ENCODE data around the gene KCTD2. TPM values are rescaled to one million over a fixed set of nuclear protein-coding genes. Genes with fewer than 3 reads are reported as not detected.

KCTD2 gene
- total RNA-seq, 2 donors from 2014 or later: 14.8 to 18.1 TPM

DNA sequence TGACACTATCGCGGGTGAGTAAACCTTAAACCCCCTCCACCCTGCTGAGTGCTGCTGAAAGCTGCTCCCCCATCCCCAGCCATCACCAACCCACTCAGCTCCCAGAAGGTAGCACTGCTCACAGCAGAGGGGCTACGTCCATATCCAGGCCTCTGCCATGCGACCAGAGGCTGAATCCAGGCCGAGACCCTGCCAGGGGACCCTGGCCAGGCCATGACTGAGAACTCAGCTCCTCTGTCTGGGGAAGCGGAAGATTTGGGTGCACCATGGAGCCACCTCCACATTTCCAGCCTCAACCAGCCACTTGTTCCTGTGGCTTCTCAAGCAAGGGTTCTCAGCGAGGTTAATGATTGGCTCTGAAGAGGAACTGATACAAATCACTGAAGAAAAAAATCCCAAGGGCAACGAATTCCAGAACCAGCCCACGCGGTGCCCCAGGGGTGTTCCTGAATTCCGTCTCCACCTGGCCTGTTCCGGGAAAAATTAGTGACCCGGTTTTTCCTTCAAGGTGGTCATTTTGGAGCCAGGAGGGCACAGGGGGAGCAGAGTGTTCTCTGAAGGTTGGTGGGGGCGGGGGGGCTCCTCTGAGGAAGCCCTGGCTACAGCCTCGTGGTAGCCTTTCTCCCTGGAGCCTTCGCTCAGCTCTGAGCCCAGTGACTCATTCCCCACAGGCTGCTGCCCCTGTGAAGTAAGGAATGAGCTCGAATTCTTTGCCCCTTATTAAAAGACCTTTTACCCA lies 31.4 kb downstream of the KCTD2 start:
- Histone ChIP-seq H3K4me3 (no peak overlapping the region), H3K9me3 (no peaks in the 10 kb centered on the region), H3K9ac (ENCODE audit: low read depth in 2 of 2, low read length in 2 of 2) (peak overlapping the region; percentile 60 to 71), H3K27me3 (no peaks in the 10 kb centered on the region), H3K36me3 (no peaks in the 10 kb centered on the region), H3K4me1 (peaks cover 24% of the 10 kb centered on the region), H3K27ac (peak overlapping the region; percentile 82)
- intact Hi-C loops (cut with DNase I): no loop called here
- peak; percentile 58 for DNase-seq
- TF ChIP-seq, protein P1, sequence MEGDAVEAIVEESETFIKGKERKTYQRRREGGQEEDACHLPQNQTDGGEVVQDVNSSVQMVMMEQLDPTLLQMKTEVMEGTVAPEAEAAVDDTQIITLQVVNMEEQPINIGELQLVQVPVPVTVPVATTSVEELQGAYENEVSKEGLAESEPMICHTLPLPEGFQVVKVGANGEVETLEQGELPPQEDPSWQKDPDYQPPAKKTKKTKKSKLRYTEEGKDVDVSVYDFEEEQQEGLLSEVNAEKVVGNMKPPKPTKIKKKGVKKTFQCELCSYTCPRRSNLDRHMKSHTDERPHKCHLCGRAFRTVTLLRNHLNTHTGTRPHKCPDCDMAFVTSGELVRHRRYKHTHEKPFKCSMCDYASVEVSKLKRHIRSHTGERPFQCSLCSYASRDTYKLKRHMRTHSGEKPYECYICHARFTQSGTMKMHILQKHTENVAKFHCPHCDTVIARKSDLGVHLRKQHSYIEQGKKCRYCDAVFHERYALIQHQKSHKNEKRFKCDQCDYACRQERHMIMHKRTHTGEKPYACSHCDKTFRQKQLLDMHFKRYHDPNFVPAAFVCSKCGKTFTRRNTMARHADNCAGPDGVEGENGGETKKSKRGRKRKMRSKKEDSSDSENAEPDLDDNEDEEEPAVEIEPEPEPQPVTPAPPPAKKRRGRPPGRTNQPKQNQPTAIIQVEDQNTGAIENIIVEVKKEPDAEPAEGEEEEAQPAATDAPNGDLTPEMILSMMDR (IDR thresholded peaks at IDR 0.05): no peak

DNA sequence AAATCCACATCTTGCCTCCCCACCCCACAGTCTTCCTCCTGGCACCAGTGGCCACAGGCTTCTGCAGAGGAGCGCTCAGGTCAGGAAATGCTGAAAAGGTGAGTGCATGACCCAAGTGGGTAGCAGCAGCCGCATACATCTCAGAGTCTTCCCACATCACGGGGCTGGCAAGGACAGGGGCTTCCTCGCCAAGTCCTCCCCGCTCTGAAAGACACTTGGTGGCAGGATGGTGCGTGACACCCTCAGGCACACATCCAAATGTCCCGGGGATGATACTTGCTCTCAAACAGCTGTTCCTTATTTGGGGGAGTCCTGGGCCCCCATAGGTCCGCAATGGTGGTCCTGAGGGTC lies 32.0 kb downstream of the KCTD2 start:
- peak overlapping the region; percentile 60 to 71 for H3K9ac ChIP-seq (ENCODE audit: low read depth in 2 of 2, low read length in 2 of 2)
- no peaks in the 10 kb centered on the region for H3K9me3 ChIP-seq
- no peak overlapping the region for H3K4me3 ChIP-seq
- no peaks in the 10 kb centered on the region for H3K36me3 ChIP-seq
- peaks cover 20% of the 10 kb centered on the region for H3K4me1 ChIP-seq
- DNase-seq: no peak
- no peaks in the 10 kb centered on the region for H3K27me3 ChIP-seq
- H3K27ac ChIP-seq: peak overlapping the region; percentile 82
- intact Hi-C loops (cut with DNase I): no loop called here
- TF ChIP-seq, protein P1 (IDR thresholded peaks at IDR 0.05): no peak

DNA sequence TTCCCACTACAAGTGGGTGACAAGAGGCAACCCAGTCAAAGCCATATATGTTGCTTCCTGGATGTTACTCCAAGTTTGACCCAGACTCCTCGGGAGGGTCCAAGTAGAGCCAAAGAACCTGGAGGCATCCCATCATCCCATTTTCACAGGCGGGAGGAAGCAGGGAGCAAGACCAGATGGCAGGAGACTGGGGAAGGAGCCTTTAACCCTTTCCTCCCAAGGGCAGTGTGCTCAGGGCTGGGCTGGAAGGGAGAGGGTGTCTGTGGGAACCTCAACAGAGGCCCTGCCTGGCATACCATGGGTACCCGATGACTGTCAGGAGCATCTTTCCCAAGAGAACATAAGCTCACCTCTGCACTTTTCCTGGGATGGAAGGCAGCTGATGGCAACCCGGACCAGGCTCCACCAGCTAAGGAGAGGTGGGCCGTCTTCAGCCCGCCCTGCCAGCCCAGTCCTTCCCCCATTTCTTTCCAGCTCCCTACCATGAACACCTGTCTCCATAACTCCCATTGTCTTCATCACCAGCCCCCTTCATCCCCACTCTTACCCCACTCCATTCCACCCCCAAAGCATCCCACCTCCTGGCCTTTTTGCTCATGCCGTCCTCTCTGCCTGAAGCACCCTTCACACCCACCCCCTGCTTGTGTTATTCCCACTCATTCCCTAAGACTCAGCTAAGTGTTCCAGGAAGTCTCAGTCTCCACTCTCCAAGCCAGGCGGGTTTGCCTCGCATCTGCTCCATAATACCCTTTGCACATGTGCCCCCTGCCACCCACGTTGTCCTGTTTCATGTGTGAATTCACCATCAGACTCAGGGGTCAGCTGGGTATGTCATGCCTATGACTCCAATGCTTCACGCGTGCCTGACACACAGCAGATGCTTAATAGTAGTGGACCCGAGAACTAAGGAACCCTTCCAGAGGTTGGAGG lies 34.9 kb downstream of the KCTD2 start:
- no peaks in the 10 kb centered on the region for H3K9me3 ChIP-seq
- H3K27ac ChIP-seq: no peak overlapping the region
- H3K27me3 ChIP-seq: no peaks in the 10 kb centered on the region
- peaks cover 17% of the 10 kb centered on the region for H3K4me1 ChIP-seq
- no peak for DNase-seq
- H3K4me3 ChIP-seq: no peak overlapping the region
- H3K36me3 ChIP-seq: no peaks in the 10 kb centered on the region
- intact Hi-C loops (cut with DNase I): no loop called here
- H3K9ac ChIP-seq (ENCODE audit: low read depth in 2 of 2, low read length in 2 of 2): no peak overlapping the region
- TF ChIP-seq, protein P1 (IDR thresholded peaks at IDR 0.05): no peak

DNA sequence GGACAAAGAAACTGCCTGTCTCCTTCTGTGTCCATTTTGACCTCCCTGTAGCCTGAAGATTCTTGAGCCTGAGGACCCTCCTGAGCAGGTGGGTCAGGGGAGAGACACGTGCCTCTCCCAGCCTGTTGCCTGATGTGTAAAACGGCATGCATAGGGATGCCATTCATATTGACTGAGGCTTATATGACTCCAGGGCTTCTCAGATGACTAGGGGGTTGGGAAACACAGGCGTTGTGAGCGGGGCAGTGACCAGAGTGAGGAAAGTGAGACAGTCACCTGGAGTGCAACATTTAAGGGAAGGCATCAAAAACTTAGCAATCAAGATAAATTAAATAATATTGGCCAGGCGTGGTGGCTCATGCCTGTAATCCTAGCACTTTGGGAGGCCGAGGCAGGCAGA lies 35.7 kb downstream of the KCTD2 start:
- Histone ChIP-seq H3K36me3 (no peaks in the 10 kb centered on the region), H3K27me3 (no peaks in the 10 kb centered on the region), H3K27ac (no peak overlapping the region), H3K4me3 (no peak overlapping the region), H3K4me1 (peaks cover 21% of the 10 kb centered on the region), H3K9me3 (no peaks in the 10 kb centered on the region), H3K9ac (ENCODE audit: low read depth in 2 of 2, low read length in 2 of 2) (no peak overlapping the region)
- DNase-seq: no peak
- intact Hi-C loops (cut with DNase I): no loop called here
- TF ChIP-seq, protein P1 (IDR thresholded peaks at IDR 0.05): no peak

DNA sequence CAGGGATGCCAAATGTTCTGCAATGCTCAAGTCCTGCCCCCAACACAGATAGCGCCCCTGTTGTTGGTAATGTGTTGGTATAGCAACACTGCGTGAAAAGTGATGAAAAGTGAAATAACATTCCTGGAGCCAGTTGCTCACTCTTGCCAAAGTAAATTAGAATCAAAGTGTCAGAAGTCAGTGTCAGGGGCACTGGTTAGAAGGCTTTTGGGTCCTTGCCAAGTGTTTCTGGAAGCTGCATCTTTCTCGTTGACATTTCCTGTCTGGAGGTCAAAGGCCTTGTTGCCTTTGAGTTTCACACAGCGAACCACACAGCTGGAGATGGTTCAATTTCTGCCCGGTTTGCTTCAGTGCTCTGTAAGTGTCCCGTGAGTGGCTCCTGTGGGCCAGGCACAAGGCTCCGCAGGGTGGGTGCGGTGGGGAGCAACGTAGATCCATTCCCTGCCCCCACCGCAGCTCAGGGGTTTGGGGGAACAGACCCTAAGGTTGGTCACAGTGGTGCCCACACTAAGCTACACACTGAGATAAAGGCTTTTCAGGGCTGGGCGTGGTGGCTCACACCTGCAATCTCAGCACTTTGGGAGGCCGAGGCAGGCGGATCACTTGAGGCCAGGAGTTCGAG lies 37.1 kb downstream of the KCTD2 start:
- Histone ChIP-seq H3K9me3 (no peaks in the 10 kb centered on the region), H3K27me3 (no peaks in the 10 kb centered on the region), H3K9ac (ENCODE audit: low read depth in 2 of 2, low read length in 2 of 2) (no peak overlapping the region), H3K27ac (no peak overlapping the region), H3K4me1 (peaks cover 12% of the 10 kb centered on the region), H3K36me3 (no peaks in the 10 kb centered on the region), H3K4me3 (no peak overlapping the region)
- no peak for DNase-seq
- intact Hi-C loops (cut with DNase I): no loop called here
- TF ChIP-seq, protein P1 (IDR thresholded peaks at IDR 0.05): no peak

Measured in colonic mucosa (tissue), 4 donors.